Calu3 (cell line): ENCODE measurements around the gene AVPR2. TPM values are rescaled to one million over a fixed set of nuclear protein-coding genes. Genes with fewer than 3 reads are reported as not detected.

ENCODE experiments used
- BruUV-seq: library from RNA; stranded (reverse); fragments of 400-500 nt; replicated peaks from 2 replicates; lab custom pipeline; 2021; lab: Mats Ljungman, UMichigan
- CTCF ChIA-PET: fragments of 300-600 bp; sonication (Branson Sonifier 250); formaldehyde crosslinking; loops from one replicate; lab custom pipeline; 2022; ENCODE audit warnings: antibody characterized with exemption; lab: Charles Lee
- DNase-seq: peaks from one replicate; pipeline ENCODE4 v3.0.0; 2022
- H3K27ac Mint-ChIP-seq: one replicate; pipeline ENCODE4 v1.8.0; 2022; ENCODE audit warnings: mixed read lengths; ENCODE audit not compliant: unreplicated experiment
- H3K27me3 Mint-ChIP-seq: one replicate; pipeline ENCODE4 v1.8.0; 2022; ENCODE audit warnings: mixed read lengths; ENCODE audit not compliant: unreplicated experiment
- H3K36me3 Mint-ChIP-seq: one replicate; pipeline ENCODE4 v1.8.0; 2022; ENCODE audit warnings: mild to moderate bottlenecking, moderate library complexity, mixed read lengths; ENCODE audit not compliant: insufficient read depth, unreplicated experiment
- H3K4me1 Mint-ChIP-seq: one replicate; pipeline ENCODE4 v1.8.0; 2022; ENCODE audit warnings: mild to moderate bottlenecking, low read depth, mixed read lengths; ENCODE audit not compliant: unreplicated experiment
- H3K4me3 Mint-ChIP-seq: one replicate; pipeline ENCODE4 v1.8.0; 2022; ENCODE audit warnings: mild to moderate bottlenecking, low read depth, moderate library complexity, mixed read lengths; ENCODE audit not compliant: unreplicated experiment
- H3K9me3 Mint-ChIP-seq: one replicate; pipeline ENCODE4 v1.8.0; 2022; ENCODE audit warnings: low read depth, mixed read lengths; ENCODE audit not compliant: unreplicated experiment
- CTCF ChIP-seq: fragments of 200-600 bp; IDR thresholded peaks from one replicate; pipeline ENCODE4 v1.8.0; 2022; ENCODE audit warnings: antibody characterized with exemption; ENCODE audit not compliant: unreplicated experiment
- intact Hi-C: fragments of 100-400 bp; cut with micrococcal nuclease; formaldehyde crosslinking; loops from one replicate; pipeline ENCODE4 v1.10.0; 2022; ENCODE audit not compliant: unreplicated experiment
- total RNA-seq: library from RNA; stranded (reverse); gene quantifications from 2 replicates; pipeline ENCODE4 v1.2.3, GENCODE V29; 2022

Gene AVPR2
- total RNA-seq, 1 experiment from 2014 or later: not detected

GRCh38 chrX:153956044-153956907 lies 51.8 kb downstream of the AVPR2 start:
- H3K4me1 Mint-ChIP-seq: no peaks in the 10 kb centered on the region
- DNase-seq: no peak
- peaks cover 62% of the 10 kb centered on the region for H3K36me3 Mint-ChIP-seq
- H3K4me3 Mint-ChIP-seq: no peak overlapping the region
- H3K9me3 Mint-ChIP-seq: no peaks in the 10 kb centered on the region
- no peak for TF ChIP-seq CTCF
- CTCF ChIA-PET: no interaction called here
- intact Hi-C loops: no loop called here
- BruUV-seq: no TSS peak
- no peaks in the 10 kb centered on the region for H3K27me3 Mint-ChIP-seq
- no peak overlapping the region for H3K27ac Mint-ChIP-seq

Other genes starting within 250 kb of the AVPR2 start
- gene PNCK, start 230.9 kb upstream of the AVPR2 start, total RNA-seq: 1.1 TPM in 1 of 2 replicates, not detected in the other
- 24.6 and 27.4 TPM in 2 replicates for gene SLC6A8, start 216.7 kb upstream of the AVPR2 start, total RNA-seq
- gene BCAP31, start 180.3 kb upstream of the AVPR2 start, total RNA-seq: 371 and 407 TPM in 2 replicates
- gene ABCD1, start 179.8 kb upstream of the AVPR2 start, total RNA-seq: 14.4 and 22.8 TPM in 2 replicates
- gene PLXNB3, start 140.4 kb upstream of the AVPR2 start, total RNA-seq: 37.5 and 49.2 TPM in 2 replicates
- 0.14 and 0.29 TPM in 2 replicates for gene SRPK3, start 123.6 kb upstream of the AVPR2 start, total RNA-seq
- gene IDH3G, start 110.3 kb upstream of the AVPR2 start, total RNA-seq: 64.5 and 71.2 TPM in 2 replicates
- gene SSR4, start 110.0 kb upstream of the AVPR2 start, total RNA-seq: 360 and 391 TPM in 2 replicates
- gene PDZD4, start 74.1 kb upstream of the AVPR2 start, total RNA-seq: 0.59 and 0.76 TPM in 2 replicates
- gene L1CAM, start 18.5 kb upstream of the AVPR2 start, total RNA-seq: 14.2 and 16.1 TPM in 2 replicates
- 2.6 and 3.8 TPM in 2 replicates for gene ARHGAP4, start 21.6 kb downstream of the AVPR2 start, total RNA-seq
- gene NAA10, start 30.4 kb downstream of the AVPR2 start, total RNA-seq: 132 and 139 TPM in 2 replicates
- 0.80 and 1.6 TPM in 2 replicates for gene RENBP, start 40.0 kb downstream of the AVPR2 start, total RNA-seq
- gene HCFC1, start 67.1 kb downstream of the AVPR2 start, total RNA-seq: 76.0 and 77.7 TPM in 2 replicates
- 9.4 and 9.9 TPM in 2 replicates for gene TMEM187, start 68.1 kb downstream of the AVPR2 start, total RNA-seq
- 194 and 208 TPM in 2 replicates for gene IRAK1, start 115.2 kb downstream of the AVPR2 start, total RNA-seq
- gene MECP2, start 193.0 kb downstream of the AVPR2 start, total RNA-seq: 64.3 and 69.9 TPM in 2 replicates
- not detected in 2 replicates for gene OPN1LW, start 239.6 kb downstream of the AVPR2 start, total RNA-seq